ENCODE measurements around the gene WDR75.
"Not testable (repeated sequence)": the region's sequence is repeated elsewhere in the genome, so short reads cannot be mapped to it uniquely, and the experiment has no call there.

Gene WDR75

DNA sequence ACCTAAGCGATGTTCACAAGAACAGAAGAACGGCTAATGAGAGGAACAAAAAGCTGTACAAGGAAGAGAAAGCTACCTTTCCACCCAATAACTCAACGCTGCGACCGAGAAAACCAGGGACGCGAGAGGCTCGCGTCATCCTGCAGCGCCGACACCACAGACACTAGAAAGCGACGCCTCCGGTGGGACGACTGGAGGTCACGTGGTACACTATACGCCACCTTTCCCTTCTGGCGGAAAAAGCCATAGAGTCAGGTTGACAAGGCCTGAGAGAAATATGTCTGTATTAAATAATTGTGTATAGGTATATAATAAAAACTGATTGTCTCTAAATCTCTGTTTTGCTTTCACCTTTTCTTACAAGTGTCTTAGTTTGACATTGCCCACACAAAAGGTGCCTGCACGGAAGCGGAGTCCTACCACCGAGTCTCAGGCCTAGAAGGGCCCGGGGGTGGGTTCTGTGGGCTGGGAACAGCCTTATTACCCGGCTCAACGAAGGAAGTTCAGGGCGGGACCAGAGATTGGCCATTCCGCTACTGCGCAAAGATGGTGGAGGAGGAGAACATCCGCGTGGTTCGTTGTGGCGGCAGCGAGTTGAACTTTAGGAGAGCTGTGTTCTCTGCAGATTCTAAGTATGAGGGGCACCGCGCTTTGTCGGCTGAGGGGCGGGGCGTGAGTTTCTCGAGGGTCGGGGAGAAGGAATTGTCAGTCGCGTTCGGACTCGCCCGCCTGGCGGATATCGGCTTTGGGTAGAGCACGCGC, at the start of gene WDR75:
TSS of gene WDR75 (plus strand) at position 528 of the 762 bp plus-strand sequence. CDS start at position 547, 19 bp downstream.
- DNase-seq = peak; percentile 94

DNA sequence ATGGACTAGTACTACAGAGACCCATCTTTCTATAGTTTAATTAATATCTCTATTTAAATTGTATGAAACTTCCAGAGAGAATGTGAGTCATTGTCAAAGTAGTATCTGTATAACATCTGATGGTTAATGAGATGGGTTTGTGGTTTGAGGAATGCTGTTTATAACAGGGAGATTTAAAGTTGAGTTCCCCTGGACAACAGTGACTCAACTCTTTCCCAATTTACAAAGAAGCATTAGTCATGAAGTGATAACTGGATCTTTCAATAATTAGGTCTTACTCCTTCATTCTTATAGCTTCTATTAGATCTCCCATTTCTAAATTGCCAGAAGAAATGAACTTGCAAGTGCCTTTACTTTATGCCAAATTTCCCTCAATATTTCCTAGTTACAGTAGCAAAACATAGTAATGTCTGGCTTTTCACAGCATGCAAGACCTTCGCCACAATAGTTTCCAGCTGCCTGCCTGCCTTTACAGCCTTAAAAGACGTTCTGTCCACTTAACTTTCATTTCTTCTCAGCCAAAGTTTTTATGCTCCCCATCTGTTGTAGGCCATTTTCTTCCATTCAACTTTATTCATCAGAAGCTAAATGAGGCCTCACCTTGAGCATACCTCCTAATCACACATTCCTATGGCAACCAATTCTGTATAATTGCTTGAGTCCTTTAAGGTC, 47.7 kb upstream of the WDR75 start:
- peak; percentile 98 for DNase-seq

DNA sequence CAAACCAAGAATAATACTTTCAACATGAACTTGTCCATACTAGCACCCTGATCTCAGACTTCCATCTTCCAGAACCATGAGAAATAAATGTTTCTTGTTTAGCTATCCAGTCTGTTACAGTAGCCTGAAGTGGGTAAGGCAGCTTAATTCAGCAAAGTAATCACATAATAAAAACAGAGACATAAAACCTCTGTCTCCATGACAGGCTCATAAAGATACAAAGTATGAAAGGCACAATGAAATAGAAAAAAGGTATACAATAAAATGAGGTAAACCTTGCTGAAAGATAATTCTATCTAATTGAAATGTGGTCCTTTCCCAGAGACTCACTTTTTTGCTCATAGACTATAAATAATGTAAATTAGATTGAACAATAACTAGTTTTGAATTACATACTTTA, 46.7 kb upstream of the WDR75 start:
- no peak for DNase-seq

DNA sequence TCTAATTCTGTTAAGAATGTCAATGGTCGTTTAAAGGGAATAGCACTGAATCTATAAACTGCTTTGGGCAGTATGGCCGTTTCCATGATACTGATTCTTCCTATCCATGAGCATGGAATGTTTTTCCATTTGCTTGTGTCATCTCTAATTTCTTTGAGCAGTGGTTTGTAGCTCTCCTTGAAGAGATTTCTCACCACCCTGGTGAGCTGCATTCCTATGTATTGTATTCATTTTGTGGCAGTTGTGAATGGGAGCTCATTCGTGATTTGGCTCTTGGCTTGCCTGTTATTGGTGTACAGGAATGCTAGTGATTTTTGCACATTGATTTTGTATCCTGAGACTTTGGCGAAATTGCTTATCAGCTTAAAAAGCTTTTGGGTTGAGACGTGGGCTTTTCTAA, 38.3 kb upstream of the WDR75 start:
- peak; percentile 62 for DNase-seq

DNA sequence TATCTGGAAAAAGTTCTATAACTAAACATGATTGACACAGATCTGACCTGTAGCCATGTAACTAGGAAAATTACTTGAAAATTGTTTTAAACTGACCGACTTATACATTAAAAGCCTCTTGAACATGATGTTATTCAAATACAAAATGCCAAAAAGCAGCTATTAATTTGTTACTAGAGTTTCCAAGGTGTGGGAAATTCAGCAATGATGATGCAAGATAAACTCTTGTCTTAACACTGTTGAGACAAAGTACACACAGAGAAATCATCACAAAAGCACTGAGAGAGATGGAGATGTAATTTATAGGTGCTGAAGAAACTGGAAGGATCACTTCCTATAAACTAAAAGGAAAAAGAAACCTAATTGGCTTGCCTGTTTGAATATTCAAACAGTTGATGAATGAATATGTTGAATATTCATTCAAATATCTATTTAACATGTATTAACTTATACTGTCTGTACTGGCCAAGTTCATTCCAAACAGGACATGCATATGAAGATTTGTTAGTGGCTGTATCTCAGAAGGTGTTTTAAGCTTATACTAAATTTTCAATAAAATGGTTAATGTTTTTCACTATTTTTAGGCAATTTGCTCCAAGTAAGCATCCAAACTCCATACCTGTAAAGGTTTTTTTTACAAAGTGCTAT, 34.6 kb upstream of the WDR75 start:
- DNase-seq = peak; percentile 11

DNA sequence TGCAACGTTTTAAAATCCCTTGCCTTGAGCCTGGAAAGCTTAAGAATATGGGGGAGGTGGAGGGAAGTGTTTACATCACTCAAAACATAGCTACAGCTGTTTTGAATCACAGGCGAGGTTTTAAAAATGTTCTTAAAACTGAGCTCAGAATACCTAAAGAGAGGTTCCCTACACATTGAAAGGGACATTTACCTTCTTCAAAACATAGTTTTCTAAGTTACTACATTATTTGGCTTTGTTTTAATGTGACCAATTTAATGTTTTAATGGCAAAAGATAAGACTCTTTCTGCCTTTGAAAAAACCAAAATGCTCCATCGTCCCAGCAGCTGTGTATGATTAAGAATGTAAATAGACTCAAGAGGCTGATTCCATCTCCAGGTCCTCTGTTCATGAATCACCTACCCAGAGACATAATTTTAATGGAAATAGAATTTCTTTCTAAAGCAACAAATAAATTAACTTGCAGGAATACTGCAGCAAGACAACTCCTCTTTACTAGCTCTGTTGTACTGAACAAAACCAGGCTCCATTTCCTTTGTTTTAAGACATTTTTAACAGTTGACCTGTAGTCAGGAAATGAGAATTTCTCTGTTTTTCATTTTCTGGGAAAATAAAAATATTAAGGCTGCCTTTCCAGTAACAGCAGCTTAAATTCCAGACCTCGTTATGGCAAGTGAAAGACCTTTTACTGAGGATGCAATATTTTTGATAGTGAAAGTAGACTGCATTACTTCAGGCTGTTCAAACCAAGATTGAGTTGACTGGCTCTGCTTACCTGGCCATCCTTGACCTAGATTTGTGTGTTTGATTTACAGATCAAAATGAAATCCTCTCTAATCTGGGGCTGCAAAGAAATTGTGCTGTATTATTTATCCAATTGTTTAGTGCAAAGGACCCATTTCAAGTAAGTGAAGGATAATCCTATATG, 33.7 kb upstream of the WDR75 start:
- peak; percentile 81 for DNase-seq

DNA sequence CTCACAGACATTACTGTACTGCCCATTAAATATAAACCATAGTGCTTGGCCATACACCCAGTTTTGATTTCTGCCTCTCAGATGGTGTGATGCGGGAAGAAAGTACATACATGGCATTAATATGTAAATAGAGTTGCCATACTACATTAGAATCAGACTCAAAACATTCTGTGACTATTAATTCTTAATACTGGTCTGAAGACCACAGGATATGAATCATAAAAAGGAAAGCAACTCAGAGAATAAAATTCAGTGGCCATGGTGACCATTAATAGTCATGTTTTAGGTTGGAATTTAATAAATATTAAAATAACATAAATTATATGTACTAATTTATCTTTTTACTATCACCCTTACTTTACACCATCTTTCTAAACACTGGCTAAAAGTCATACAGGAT, 33.0 kb upstream of the WDR75 start:
- DNase-seq = peak; percentile 33

DNA sequence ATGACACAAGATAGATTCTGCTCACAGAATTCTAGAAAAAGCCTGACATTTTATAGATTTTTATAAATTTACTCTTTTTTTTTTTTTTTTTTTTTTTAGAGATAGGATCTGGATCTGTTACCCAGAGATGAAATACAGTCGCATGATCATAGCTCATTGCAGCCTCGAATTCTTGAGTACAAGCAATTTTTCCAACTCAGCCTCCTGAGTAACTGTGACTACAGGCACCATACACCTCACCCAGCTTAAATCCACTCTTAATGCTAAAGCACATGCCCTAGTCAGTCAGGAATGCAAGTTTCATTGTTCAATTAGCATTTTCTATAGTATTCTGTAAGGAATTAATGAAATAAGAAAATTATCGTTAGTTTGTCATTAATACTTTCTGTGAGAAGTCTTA, 32.1 kb upstream of the WDR75 start:
- DNase-seq = peak; percentile 50

DNA sequence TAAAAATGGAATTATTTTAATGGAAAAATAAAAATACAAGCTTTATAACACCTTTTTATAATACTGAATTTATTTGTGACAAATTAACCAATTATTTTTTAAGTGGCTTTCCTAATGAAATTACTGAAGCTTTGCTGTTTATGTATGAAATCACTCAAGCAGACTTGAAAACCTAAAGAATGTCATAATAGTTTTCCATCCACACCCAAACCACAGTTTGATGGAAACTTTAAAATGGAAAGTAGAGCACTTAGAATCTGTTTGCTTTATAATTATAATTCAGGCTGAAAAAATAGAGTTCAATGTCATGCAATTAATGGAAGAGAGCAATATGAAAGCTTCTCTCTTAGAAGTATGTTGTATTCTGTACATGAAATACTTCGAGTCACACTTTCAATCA, 31.6 kb upstream of the WDR75 start:
- no peak for DNase-seq

DNA sequence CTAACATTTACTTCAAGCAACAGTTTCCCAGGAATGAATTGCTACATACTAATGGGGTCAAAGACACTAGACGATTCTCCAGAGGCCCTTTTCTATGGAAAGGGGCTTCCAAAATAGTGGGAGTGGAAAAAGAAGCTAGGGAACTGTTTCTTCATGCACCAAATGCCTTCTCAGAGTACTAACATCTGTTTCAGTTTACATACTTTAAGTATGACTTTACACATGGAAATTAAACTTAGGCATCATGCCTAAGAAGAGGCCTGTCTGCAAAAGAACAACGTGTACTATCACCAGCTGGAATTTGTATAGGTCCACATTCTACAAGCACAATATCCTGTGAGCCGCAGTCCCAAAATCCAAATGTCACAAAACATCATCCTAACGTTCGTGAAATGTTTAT, 29.4 kb upstream of the WDR75 start:
- peak; percentile 98 for DNase-seq

DNA sequence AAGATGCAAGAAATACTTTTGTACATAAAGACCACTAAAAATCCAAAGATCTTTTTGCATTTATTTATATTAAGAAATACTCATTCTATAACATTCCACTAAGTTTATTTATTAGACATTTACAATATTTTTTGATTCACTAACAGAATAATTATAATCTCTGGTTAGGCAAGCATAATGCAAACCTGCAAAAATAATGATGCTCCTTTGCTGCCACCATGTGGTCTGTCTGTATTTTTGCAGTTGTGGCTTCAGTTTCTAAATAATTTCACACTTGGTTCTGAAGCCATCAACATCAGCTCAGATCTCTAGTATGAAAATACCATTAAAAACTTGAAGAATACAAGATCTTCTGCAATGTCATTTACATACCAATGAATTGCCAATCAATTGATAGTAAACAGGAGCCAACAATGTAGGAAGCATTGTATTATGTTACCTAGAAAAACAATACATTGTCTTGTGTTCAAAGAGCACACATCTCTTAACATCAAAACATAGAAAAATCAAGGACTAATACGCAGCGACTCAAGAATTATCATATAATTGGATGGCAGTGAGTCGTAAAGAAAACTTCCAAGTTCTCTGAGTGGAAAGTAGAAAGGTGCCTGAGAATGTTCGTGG, 28.8 kb upstream of the WDR75 start:
- peak; percentile 62 for DNase-seq

DNA sequence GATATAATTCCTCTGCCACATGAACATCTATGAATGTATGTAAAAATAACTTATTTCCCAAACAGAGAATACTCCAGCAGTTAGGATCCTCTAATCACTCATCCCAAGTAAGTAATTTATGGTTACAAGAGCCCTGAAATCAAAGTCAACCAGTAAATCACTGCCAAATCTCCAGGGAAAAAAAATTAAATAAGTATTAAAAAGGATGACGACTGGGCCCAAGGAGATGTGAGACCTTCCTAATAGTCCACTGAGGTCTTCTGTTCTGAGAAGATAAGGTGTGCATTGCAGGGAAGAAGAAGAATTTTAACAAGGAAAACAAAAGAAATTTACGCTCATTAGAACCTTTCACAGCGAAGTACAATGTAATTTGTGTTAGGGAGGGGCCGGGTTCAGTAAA, 28.0 kb upstream of the WDR75 start:
- no peak for DNase-seq

DNA sequence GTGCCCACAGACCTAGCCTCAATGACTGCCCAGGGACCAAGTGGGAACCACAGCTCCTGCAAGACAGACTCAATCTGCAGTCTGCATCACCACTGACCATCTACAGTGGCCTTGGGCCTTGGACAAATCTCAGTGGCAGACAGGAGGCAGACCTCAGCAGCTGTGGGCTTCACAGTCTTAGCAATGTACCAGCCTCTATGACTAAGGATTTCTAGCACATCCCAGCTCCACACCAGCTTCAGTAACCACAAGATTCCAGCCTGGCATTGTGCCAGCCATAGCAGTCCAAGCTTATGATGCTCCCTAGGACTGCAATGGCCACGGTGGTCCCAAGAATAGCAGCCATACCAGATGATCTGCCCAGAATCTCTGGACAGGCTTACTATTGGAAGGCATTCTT, 19.6 kb upstream of the WDR75 start:
- peak; percentile 86 for DNase-seq

DNA sequence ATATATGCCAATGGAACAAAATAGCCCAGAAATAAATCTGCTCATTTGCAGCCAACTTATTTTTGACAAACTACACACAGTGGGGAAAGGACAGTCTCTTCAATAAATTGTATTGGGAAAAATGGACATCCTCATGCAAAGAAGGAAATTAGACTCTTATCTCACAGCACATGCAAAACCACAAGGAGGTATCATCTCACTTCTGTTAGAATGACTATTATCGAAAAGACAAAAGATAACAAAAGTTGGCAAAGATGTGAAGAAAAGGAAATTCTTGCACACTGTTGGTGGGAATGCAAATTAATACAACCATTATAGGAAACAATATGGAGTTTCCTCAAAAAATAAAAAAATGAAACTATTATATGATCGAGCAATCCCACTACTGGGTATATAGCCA, 16.3 kb upstream of the WDR75 start:
- no peak for DNase-seq

DNA sequence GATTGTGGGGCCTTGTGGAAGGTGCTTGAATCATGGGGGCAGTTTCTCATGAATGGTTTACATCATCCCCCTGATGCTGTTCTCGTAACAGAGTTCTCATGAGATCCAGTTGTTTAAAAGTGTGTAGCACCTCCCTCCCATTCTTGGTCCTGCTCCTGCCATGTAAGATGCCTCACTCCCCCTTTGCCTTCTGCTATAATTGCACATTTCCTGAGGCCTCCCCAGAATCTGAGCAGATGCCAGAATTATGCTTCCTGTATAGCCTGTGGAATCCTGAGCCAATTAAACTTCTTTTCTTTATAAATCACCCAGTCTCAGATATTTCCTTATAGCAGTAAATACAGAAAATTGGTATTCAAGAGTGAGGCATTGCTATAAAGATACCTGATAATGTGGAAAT, 15.6 kb upstream of the WDR75 start:
- no peak for DNase-seq

DNA sequence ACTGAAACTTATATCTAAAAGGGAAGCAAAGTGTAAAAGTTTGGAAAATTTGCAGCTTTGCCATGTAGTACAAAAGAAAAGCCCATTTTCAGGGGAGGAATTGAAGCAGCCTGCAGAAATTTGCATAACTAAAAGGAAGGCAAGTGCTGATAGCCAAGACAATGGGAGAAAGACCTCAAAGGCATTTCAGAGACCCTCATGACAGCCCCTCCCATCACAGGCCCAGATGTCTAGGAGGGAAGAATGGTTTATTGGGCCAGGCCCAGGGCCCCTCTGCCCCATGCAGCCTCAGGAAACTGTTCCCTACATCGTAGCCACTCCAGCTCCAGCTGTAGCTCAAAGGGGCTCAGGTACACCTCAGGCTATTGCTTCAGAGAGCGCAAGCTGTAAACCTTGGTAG, 14.4 kb upstream of the WDR75 start:
- no peak for DNase-seq

DNA sequence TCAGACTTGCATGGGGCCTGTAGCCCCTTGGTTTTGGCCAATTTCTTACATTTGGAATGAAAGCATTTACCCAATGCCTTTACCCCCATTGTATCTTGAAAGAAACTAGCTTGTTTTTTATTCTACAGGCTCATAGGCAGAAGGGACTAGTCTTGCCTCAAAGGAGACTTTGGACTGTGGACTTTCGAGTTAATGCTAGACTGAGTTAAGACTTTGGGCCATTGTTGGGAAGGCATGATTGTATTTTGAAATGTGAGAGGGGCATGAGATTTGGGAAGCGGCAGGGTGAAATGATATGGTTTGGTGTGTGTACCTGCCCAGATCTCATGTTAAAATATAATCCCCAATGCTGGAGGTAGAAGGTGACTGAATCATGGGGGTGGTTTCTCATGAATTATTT, 13.4 kb upstream of the WDR75 start:
- DNase-seq = no peak

DNA sequence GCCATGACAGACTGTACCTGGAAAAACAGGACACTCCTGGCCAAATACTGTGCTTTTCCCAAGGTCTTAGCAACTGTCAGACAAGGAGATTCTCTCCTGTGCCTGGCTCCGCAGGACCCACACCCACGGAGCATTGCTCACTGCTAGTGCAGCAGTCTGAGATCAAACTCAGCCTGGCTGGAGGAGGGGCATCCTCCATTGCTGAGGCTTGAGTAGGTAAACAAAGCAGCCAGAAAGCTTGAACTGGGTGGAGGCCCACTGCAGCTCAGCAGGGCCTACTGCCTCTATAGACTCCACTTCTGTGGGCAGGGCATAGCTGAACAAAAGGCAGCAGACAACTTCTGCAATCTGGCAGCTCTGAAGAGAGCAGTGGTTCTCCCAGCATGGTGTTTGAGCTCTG, 10.8 kb upstream of the WDR75 start:
- DNase-seq = not testable (repeated sequence)

DNA sequence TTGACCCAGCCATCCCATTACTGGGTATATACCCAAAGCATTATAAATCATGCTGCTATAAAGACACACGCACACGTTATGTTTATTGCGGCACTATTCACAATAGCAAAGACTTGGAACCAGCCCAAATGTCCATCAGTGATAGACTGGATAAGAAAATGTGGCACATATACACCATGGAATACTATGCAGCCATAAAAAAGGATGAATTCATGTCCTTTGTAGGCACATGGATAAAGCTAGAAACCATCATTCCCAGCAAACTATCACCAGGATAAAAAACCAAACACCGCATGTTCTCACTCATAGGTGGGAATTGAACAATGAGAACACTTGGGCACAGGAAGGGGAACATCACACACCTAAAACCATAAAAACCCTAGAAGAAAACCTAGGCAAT, 5.5 kb upstream of the WDR75 start:
- not testable (repeated sequence) for DNase-seq

DNA sequence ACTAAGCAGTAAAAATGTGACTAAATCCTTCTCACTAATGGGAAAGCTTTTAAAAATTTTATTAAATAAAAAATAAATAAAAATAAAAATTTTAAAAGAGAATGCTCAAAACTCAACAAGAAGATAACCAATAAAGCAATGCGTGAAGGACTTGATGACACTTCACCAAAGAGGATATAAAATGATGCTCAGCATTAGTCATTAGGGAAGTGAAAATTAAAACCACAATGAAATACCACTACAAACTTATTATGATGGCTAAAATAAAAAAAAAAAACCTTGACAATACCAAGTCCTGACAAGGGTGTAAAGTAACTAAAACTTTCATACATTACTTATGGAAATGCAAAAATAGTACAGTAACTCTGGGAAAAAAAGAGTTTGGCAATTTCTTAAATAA, 3.3 kb upstream of the WDR75 start:
- no peak for DNase-seq

DNA sequence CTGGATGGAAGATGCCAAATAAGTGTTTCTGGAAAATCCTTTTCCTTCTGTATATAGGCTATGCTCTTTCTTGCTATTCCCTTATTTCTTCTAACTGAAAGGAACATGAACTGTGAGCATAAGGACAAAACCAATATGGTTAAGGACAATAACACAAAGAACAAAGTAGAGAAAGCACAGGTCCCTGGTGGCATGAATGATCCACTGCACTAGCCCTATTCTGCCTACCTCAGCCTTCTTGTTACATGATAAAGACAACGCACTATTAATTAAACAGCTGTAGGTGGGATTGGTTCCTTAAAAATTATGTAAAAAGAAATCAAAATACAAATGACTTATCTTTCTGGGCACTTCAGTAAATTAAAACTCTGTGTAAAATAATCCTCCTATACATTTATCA, 1.9 kb upstream of the WDR75 start:
- peak; percentile 12 for DNase-seq

DNA sequence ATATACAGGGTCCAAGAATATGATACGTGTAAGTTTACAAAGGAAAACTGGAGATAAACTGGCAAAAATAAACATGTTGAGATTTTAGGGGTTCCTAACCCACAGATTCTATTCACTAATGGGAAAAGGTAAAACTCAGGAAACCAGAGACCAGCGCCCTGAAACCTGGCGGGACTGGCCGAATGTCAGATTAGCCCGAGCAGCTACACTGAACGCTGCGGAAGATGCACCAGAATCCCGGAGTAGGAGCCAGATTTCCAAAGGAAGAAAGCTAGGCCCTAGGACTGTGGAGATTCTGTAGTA, 679 bp upstream of the WDR75 start:
- DNase-seq = no peak

DNA sequence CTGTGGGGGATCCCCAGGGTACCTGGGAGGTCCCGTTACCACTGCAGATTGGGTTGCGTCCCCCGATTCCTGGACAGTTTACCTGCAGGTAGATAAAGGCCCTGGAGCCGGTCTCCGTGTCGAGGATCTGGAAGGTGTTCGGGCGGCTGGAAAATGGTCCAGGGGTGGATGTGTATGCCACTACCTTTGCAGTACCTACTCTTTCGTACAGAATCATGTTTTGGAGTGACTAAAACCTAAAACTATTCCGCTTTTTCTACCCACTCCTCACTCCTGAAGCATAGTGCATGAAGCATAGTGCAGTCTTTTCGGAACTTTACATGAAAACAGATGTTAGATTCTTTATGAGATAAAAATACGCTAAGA, 418 bp downstream of the WDR75 start:
- no peak for DNase-seq
